AG04449 (cell line): ENCODE measurements around the gene ZNF574.
A peak's percentile ranks its signal among the peaks of the same experiment; 100 is the strongest.

ENCODE experiments used
- CTCF ChIA-PET: fragments of 350-600 bp; formaldehyde crosslinking; extraction: SDS; loops from one replicate; lab custom pipeline; 2021; ENCODE audit warnings: antibody characterized with exemption; lab: Yijun Ruan, JAX
- POLR2A ChIA-PET: fragments of 400-600, 350-600 bp; formaldehyde crosslinking; extraction: SDS; loops from one replicate; lab custom pipeline; 2020; ENCODE audit warnings: antibody characterized with exemption, inconsistent platforms; lab: Yijun Ruan, JAX
- DNase-seq: peaks from one replicate; pipeline ENCODE4 v3.0.0-alpha.2; 2010; ENCODE audit warnings: low read depth, low spot score
- H3K4me3 ChIP-seq: 2 replicates; pipeline ENCODE4 v1.5.1; 2011; ENCODE audit warnings: low read depth, mild to moderate bottlenecking, control low read depth, low read length
- TF ChIP-seq, protein P1 (sequence below): IDR thresholded peaks from one replicate; pipeline ENCODE4 v1.5.1; 2011; ENCODE audit warnings: mild to moderate bottlenecking, moderate library complexity, low read length, control low read depth, inconsistent platforms; ENCODE audit not compliant: insufficient read depth; ENCODE audit errors: missing control alignments

The ZNF574 gene

GRCh38 chr19:42129399-42130253 is 53.7 kb downstream of the ZNF574 start:
- DNase-seq = no peak
- ChIA-PET POLR2A (interaction anchor here (0.8 to 1.0 kb wide), 3 partner anchors 16 to 45 kb away, joined by 3 to 7 read pairs (median 3); no protein-coding TSS in a partner anchor), CTCF (interaction anchor here (1.0 to 3.5 kb wide), 4 partner anchors 11 to 20 kb away, joined by 3 to 45 read pairs (median 5); no protein-coding TSS in a partner anchor)
- TF ChIP-seq, protein P1, sequence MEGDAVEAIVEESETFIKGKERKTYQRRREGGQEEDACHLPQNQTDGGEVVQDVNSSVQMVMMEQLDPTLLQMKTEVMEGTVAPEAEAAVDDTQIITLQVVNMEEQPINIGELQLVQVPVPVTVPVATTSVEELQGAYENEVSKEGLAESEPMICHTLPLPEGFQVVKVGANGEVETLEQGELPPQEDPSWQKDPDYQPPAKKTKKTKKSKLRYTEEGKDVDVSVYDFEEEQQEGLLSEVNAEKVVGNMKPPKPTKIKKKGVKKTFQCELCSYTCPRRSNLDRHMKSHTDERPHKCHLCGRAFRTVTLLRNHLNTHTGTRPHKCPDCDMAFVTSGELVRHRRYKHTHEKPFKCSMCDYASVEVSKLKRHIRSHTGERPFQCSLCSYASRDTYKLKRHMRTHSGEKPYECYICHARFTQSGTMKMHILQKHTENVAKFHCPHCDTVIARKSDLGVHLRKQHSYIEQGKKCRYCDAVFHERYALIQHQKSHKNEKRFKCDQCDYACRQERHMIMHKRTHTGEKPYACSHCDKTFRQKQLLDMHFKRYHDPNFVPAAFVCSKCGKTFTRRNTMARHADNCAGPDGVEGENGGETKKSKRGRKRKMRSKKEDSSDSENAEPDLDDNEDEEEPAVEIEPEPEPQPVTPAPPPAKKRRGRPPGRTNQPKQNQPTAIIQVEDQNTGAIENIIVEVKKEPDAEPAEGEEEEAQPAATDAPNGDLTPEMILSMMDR = no peak
- peak overlapping the region; percentile 25 for H3K4me3 ChIP-seq

GRCh38 chr19:42130254-42130573 is 54.2 kb downstream of the ZNF574 start:
- POLR2A ChIA-PET = interaction anchor here (0.8 to 1.0 kb wide), 2 partner anchors 19 to 45 kb away, joined by 3 read pairs; no protein-coding TSS in a partner anchor
- peak overlapping the region; percentile 15; the same call in 1 of the 2 replicates for H3K4me3 ChIP-seq
- no peak for DNase-seq
- CTCF ChIA-PET = interaction anchor here (3.5 kb wide), 1 partner anchor 21 kb away, joined by 45 read pairs; no protein-coding TSS in a partner anchor
- TF ChIP-seq, protein P1 = no peak
